Dedifferentiated amniotic fluid mesenchymal stem cell (primary cell): ENCODE data around the gene RAB3IL1.
A peak's percentile ranks its signal among the peaks of the same experiment; 100 is the strongest.
"Not testable (repeated sequence)": the region's sequence is repeated elsewhere in the genome, so short reads cannot be mapped to it uniquely, and the experiment has no call there.

Experiments
- DNase-seq: peaks from one replicate; pipeline ENCODE4 v3.0.0-alpha.2; 2016; ENCODE audit errors: extremely low spot score

The RAB3IL1 gene

GRCh38 chr11:61885784-61886580 is 31.4 kb downstream of the RAB3IL1 start:
- DNase-seq: no peak

GRCh38 chr11:61885166-61885778 is 32.1 kb downstream of the RAB3IL1 start:
- no peak for DNase-seq

DNA sequence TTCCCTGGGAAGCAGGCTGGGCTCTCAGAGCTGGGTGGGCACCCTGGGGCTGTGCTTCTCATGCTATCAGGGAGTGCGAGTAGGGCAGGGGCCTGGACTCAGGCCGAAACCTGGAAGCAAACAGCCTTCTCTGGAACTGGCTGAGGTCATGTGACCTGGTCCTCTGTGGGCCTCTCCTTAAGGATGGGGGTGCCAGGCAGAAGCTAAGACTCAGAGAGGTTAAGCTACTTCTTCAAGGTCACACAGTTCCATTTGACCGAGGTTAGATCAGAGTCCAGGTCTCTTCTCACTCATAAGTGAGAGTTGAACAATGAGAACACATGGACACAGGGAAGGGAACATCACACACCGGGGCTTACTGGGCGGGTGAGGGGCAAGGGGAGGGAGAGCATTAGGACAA is 33.4 kb downstream of the RAB3IL1 start:
- DNase-seq: no peak

DNA sequence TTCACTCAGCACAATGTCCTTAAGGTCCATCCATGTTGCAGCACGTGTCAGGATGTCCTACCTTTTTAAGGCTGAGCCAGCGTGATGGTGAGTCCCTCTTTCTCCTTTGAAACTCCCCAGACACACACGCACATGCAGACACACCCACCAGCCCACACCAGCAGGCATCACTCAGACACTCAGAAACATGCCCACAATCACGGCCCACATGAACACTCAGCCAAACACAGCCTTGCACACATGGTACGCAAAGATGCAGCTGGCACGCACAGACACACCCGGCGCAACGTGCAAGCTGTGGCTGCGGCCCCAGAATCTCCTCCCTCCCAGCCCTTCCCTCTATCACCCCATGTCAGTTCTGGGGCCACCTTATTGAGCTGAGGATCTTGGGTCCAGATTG is 34.0 kb downstream of the RAB3IL1 start:
- DNase-seq: no peak

- no peak for DNase-seq
Observed at GRCh38 chr11:61882879-61883278, 34.5 kb downstream of the RAB3IL1 start.

- not testable (repeated sequence) for DNase-seq
Observed at GRCh38 chr11:61882267-61882666, 35.1 kb downstream of the RAB3IL1 start.

DNA sequence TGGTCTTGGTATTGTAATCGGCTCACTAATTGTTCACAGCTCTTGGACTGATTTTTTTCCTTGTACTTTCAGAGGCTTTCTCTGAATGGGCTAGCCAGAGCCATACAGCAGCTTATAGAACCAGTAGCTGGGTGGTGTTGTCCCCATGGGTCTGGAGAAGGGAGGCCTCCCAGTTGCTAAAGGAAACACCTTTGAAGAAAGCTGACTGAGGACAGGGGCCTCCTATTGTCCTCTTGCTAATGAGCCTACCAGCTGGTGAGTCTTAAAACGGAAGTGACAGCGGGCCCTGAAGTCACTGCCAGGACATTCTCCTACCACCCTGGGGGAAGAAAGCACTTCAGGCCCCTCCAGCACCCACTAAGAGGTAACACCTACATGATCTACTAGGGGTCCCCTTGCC is 36.0 kb downstream of the RAB3IL1 start:
- no peak for DNase-seq

DNA sequence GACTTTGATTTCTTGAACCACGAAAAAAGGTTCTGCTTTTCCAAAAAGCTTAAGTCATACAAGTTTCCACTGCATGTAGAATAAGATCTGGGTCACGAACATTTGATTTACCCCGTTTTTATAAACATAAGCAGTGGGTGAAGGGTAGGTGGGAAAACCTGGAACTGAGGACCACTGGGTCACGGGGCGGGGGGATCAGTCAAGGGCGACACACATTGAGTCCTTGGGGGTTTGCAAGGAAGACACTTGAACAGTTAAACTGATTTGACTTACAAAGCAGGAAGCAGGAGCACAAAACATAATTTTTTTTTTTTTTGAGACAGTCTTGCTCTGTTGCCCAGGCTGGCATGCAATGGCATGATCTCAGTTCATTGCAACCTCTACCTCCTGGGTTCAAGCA is 36.9 kb downstream of the RAB3IL1 start:
- DNase-seq: no peak

GRCh38 chr11:61880031-61880430 is 37.3 kb downstream of the RAB3IL1 start:
- no peak for DNase-seq

DNA sequence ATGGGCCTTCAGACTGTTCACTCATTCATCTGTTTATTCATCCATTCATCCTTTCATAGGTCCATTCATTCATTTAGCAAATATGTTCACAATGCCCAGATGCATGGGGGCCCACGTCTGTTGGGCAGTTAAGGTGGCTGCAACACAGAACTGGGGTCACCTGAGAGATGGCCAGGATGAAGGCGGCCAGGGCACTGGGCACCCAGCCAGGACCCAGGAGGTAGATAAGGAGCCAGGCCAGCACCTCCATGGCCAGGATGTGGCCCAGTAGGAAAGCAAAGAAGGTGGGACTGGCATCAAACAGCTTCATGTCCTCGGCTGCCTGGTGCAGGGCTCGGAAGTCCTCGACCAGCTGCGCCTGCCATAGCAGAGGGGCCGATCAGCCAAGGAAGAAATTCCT is 38.2 kb downstream of the RAB3IL1 start:
- DNase-seq: no peak

DNA sequence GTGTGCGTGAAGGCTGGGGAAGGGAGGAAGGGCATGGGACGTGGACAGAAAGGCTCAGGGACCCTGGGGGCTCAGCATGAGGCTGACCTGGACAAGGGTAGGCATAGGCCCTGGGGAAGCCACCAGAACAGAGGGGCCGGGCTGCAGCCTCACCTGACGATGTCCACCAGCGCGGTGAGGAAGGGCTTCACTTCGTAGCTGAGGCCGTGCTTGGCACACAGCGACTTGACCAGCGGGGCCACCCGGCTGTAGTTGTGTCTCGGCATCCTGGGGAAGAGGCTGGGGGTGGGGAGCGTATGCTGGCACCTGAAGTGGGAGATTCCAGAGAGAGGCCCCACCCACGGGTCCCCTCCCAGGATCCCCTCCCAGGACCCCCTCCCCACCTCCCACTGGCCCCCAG is 41.7 kb downstream of the RAB3IL1 start:
- no peak for DNase-seq

- no peak for DNase-seq
Observed at GRCh38 chr11:61874853-61875252, 42.5 kb downstream of the RAB3IL1 start.

DNA sequence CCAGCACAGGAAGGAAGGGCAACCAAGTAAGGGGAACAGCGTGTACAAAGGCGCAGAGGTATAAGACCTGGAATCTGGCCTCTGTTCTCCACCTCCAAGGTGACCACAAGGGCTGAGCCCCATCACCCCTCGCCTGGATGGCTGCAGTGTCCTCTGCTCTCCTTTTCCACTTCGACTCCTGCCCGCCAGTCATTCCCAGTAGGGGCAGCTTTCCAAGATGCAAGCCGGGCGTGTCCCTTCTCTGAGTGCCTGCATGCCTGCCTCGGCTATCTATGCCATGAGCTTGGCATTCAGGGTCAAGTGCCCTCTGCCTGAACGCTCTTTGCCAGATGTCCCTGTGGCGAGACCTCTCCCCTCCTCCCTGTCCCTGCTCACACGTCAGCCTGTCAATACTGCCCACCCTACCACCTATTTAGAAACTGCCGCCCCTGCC is 43.0 kb downstream of the RAB3IL1 start:
- DNase-seq: no peak

- no peak for DNase-seq
Observed at GRCh38 chr11:61873588-61874376, 43.6 kb downstream of the RAB3IL1 start.

GRCh38 chr11:61872935-61873565 is 44.3 kb downstream of the RAB3IL1 start:
- no peak for DNase-seq

GRCh38 chr11:61871158-61871597 is 46.2 kb downstream of the RAB3IL1 start:
- peak; percentile 76 for DNase-seq

GRCh38 chr11:61870541-61871031 is 46.8 kb downstream of the RAB3IL1 start:
- DNase-seq: no peak

GRCh38 chr11:61869708-61870451 is 47.5 kb downstream of the RAB3IL1 start:
- DNase-seq: no peak

GRCh38 chr11:61869429-61869707 is 48.0 kb downstream of the RAB3IL1 start:
- DNase-seq: no peak

DNA sequence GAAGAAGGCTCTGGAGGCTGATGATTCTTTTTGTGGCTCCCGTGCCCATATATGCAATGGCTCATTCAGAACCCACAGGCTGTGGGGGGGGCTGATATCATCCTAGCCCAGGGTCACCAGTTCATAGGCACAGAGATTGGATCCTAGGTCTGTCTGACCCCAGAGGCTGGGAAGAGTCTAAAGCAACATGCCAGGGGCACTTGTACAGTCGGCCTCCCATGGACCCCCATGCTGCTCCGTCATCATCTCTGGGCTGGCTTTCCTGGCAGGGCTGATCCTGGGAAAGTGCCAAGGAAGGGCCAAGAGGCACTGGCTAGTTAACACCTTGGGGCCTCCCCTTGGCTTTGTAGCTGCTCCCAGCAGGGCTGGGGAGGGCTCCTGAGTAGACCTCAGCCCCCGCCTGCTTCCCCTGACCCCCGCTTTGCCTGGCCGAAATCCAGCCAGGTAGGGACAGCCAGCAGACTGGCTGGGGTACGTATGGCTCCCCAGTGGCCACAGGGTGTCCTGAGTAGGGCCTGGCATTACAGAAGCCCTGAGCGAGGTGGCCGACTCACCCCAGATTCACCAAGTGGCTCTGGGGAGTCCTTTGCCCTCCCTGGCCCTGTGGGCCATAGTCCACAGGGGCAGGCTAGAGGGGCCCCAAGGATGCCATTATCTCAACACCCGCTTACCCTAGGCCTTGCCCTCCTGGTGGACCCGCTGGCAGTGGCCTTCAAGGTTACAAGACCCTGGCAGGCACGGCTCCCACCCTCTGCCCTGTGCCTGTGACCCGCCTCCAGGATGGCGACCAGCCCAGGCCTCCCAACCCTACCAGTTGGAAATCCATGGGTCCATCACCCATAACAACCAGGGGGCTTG is 48.6 kb downstream of the RAB3IL1 start:
- no peak for DNase-seq

DNA sequence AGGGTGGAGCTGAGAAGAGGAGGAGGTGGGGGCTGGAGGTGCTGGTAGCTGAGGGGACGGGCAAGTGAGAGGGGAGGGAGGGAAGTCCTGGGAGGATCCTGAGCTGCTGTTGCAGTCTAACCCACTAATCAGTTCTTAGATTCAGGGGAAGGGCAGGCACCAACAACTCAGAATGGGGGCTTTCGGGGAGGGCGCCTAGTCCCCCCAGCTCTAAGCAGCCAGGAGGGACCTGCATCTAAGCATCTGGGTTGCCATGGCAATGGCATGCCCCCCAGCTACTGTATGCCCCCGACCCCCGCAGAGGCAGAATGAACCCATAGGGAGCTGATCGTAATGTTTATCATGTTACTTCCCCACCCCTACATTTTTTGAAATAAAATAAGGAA is 50.4 kb downstream of the RAB3IL1 start:
- DNase-seq: no peak
